HepG2 (cell line): Measurements from ENCODE around the gene MFAP3L. TPM values are rescaled to one million over a fixed set of nuclear protein-coding genes. Genes with fewer than 3 reads are reported as not detected.

Source experiments
- polyA plus RNA-seq, 8 experiments: library from polyadenylated mRNA; depleted of rRNA in 3 of 8; stranded (reverse) in 7 of 8; unstranded in 1 of 8; fragments of >200 nt; fragmentation: Illumina TruSeq in 4 of 8; extraction: Trizol in 4 of 8; gene quantifications; 2 replicates each; pipeline versions ENCODE4 v1.2.1 to v1.2.3, GENCODE V29; 2011 to 2016; ENCODE audit warnings: low read depth in 4 of 8, missing spikeins in 1 of 8, mixed read lengths in 1 of 8; ENCODE audit not compliant: insufficient read depth in 1 of 8
- total RNA-seq, 5 experiments: library from RNA; depleted of rRNA; stranded (reverse); fragments of >200 nt; fragmentation: Illumina TruSeq; extraction: Trizol; gene quantifications; 2 replicates each; pipeline ENCODE4 v1.2.3, GENCODE V29; 2016; ENCODE audit warnings: low read depth in 1 of 5

The MFAP3L gene
- total and polyA plus RNA-seq, 2 of the 13 experiments (the other 11 are each of a cell fraction or from before 2014, with no cell fraction given) = 1.5 to 3.6 TPM

Other genes with a start within 250 kb of the MFAP3L start
- gene AADAT, start 63.6 kb upstream of the MFAP3L start, total RNA-seq (2016; rRNA removed; fragmentation: Illumina TruSeq; extraction: Trizol) = 6.1 and 6.8 TPM in 2 replicates
- 9.1 and 10.2 TPM in 2 replicates for gene AADAT, start 63.6 kb upstream of the MFAP3L start, polyA plus RNA-seq (2011; rRNA removed)